WTC11 (cell line): ENCODE results near the gene DIO3. TPM values are rescaled to one million over a fixed set of nuclear protein-coding genes. Genes with fewer than 3 reads are reported as not detected.

ENCODE experiments used
- ATAC-seq: fragments of 200-7000 bp; cut with Tn5 transposase; 2 replicates; pipeline ENCODE4 v1.10.0; 2021; ENCODE audit warnings: mild to moderate bottlenecking, moderate library complexity
- CTCF ChIA-PET: fragments of 300-600 bp; sonication (Branson Sonifier 250); formaldehyde crosslinking; loops from one replicate; lab custom pipeline; 2021; ENCODE audit warnings: antibody characterized with exemption; lab: Charles Lee
- POLR2A ChIA-PET: fragments of 350-600 bp; sonication (Branson Sonifier 250); formaldehyde crosslinking; loops from one replicate; lab custom pipeline; 2021; ENCODE audit warnings: antibody characterized with exemption; lab: Charles Lee
- DNase-seq: peaks from one replicate; pipeline ENCODE4 v3.0.0; 2021; ENCODE audit warnings: low spot score
- H3K27ac Mint-ChIP-seq: 2 replicates; pipeline ENCODE4 v1.8.0; 2021; ENCODE audit warnings: mixed read lengths
- H3K27me3 Mint-ChIP-seq: 2 replicates; pipeline ENCODE4 v1.8.0; 2021; ENCODE audit warnings: low read depth, mild to moderate bottlenecking, moderate library complexity, mixed read lengths
- H3K36me3 Mint-ChIP-seq: 2 replicates; pipeline ENCODE4 v1.8.0; 2021; ENCODE audit warnings: mixed read lengths
- H3K4me1 Mint-ChIP-seq: 2 replicates; pipeline ENCODE4 v1.8.0; 2022; ENCODE audit warnings: mixed read lengths
- H3K4me3 Mint-ChIP-seq: 2 replicates; pipeline ENCODE4 v1.8.0; 2021; ENCODE audit warnings: mild to moderate bottlenecking, moderate library complexity, mixed read lengths
- H3K9me3 Mint-ChIP-seq: 2 replicates; pipeline ENCODE4 v1.8.0; 2021; ENCODE audit warnings: mixed read lengths
- AFF4 ChIP-seq: sonication (generic); formaldehyde crosslinking; IDR thresholded peaks from 2 replicates; pipeline ENCODE4 v1.8.1; 2023; ENCODE audit warnings: mild to moderate bottlenecking, missing genetic modification reagents, borderline replicate concordance
- AR ChIP-seq: fragments of 250-450 bp; sonication (Bioruptor Pico); IDR thresholded peaks from 2 replicates; pipeline ENCODE4 v1.9.0; 2021; ENCODE audit warnings: mild to moderate bottlenecking
- ATF1 ChIP-seq: sonication (generic); formaldehyde crosslinking; IDR thresholded peaks from 2 replicates; pipeline ENCODE4 v1.8.1; 2023; ENCODE audit warnings: mild to moderate bottlenecking, moderate library complexity, missing genetic modification reagents
- EMX1 ChIP-seq: fragments of 250-450 bp; sonication (Bioruptor Pico); IDR thresholded peaks from 2 replicates; pipeline ENCODE4 v1.8.0; 2021; ENCODE audit warnings: mild to moderate bottlenecking
- JUN ChIP-seq: sonication (generic); formaldehyde crosslinking; IDR thresholded peaks from 2 replicates; pipeline ENCODE4 v1.8.0; 2023; ENCODE audit warnings: mild to moderate bottlenecking, missing genetic modification reagents
- KAT7 ChIP-seq: sonication (generic); formaldehyde crosslinking; IDR thresholded peaks from 2 replicates; pipeline ENCODE4 v1.8.1; 2023; ENCODE audit warnings: missing genetic modification reagents, mild to moderate bottlenecking, borderline replicate concordance
- NR1H2 ChIP-seq: sonication (generic); formaldehyde crosslinking; IDR thresholded peaks from 2 replicates; pipeline ENCODE4 v1.9.0; 2021; ENCODE audit warnings: mild to moderate bottlenecking, moderate library complexity, missing genetic modification reagents
- PRDM15 ChIP-seq: sonication (generic); formaldehyde crosslinking; IDR thresholded peaks from 2 replicates; pipeline ENCODE4 v1.8.0; 2022; ENCODE audit warnings: missing genetic modification reagents
- SOX15 ChIP-seq: fragments of 250-450 bp; sonication (Bioruptor Pico); IDR thresholded peaks from 2 replicates; pipeline ENCODE4 v1.9.0; 2021; ENCODE audit warnings: mild to moderate bottlenecking
- SP1 ChIP-seq: sonication (generic); formaldehyde crosslinking; conservative IDR thresholded peaks from 2 replicates; pipeline ENCODE4 v1.8.1; 2022; ENCODE audit warnings: missing genetic modification reagents
- TCF7 ChIP-seq: sonication (generic); formaldehyde crosslinking; IDR thresholded peaks from 2 replicates; pipeline ENCODE4 v1.8.0; 2022; ENCODE audit warnings: mild to moderate bottlenecking, low read depth, missing genetic modification reagents, moderate library complexity
- ZNF121 ChIP-seq: sonication (generic); formaldehyde crosslinking; IDR thresholded peaks from 2 replicates; pipeline ENCODE4 v1.8.0; 2023; ENCODE audit warnings: missing genetic modification reagents
- ZNF512 ChIP-seq: sonication (generic); formaldehyde crosslinking; IDR thresholded peaks from 2 replicates; pipeline ENCODE4 v1.8.1; 2022; ENCODE audit warnings: missing genetic modification reagents, borderline replicate concordance
- total RNA-seq: library from RNA; stranded (reverse); gene quantifications from 3 replicates; pipeline ENCODE4 v1.2.3, GENCODE V29; 2021
- TF ChIP-seq, protein P1 (sequence below): sonication (generic); formaldehyde crosslinking; IDR thresholded peaks from 2 replicates; pipeline ENCODE4 v1.8.1; 2023; ENCODE audit warnings: mild to moderate bottlenecking, missing genetic modification reagents
- TF ChIP-seq, protein P2 (sequence below): fragments of 250-450 bp; sonication (Bioruptor Pico); conservative IDR thresholded peaks from 2 replicates; pipeline ENCODE4 v1.9.0; 2021; ENCODE audit warnings: mild to moderate bottlenecking
- TF ChIP-seq, protein P3 (sequence below): fragments of 250-450 bp; sonication (Bioruptor Pico); IDR thresholded peaks from 2 replicates; pipeline ENCODE4 v1.9.0; 2021; ENCODE audit warnings: moderate library complexity, mild to moderate bottlenecking, inconsistent platforms, borderline replicate concordance

The DIO3 gene
- total RNA-seq, 1 experiment from 2014 or later = 0.52 TPM

DNA sequence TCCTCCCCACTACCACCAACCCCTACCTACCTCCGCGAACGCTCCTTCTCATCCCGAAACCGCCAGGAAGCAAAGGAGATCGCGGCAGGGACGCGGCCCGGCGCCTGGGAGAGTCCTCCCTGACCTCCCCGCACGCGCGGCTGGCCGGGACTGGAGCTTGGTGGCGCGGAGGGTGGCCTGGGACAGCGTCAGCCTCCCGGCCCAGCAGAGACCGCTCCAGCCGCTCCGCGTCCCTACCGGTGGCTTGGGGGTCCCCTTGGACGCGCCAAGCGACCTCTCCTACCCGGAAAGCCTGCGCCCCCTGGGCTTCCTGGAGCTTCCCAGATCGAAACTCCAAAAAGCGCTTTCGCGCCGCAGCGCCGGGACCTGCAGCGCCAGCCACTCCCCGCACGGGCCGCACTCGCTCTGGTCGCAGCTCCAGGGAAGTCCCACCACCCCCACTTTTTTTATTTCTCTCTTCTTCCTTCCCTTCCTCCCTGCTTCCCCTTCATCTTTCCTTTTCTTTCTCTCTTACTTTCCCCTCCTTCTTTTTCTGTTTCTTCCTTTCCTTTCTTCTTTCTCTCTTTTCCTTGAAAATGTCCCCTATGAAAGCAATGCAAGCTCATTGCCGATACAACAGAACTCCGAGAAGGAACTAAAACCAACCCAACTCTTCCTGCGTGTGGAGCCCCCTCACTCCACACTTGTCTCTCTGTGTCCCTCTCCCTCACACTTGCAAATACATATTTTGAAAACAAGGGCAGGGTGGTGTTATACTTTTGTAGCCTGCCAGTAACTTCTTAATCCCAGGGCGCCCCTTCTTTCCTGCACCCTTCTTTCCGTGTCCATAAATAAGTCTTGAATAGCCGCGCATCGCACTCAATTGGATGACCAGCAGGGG lies 3.8 kb downstream of the DIO3 start:
- Mint-ChIP-seq H3K36me3 (peaks cover 12% of the 10 kb centered on the region), H3K27ac (no peak overlapping the region), H3K9me3 (peaks cover 11% of the 10 kb centered on the region), H3K27me3 (peaks cover 88% of the 10 kb centered on the region), H3K4me3 (peak overlapping the region; percentile 76), H3K4me1 (peaks cover 24% of the 10 kb centered on the region)
- ChIA-PET POLR2A (no interaction called here), CTCF (interaction anchor here (0.7 to 1.5 kb wide), 7 partner anchors 24 to 659 kb away, joined by 3 to 4 read pairs (median 3); no protein-coding TSS in a partner anchor)
- peak; percentile 55 for DNase-seq
- TF ChIP-seq AFF4 (CRISPR knock-in tag) = no peak
- peak; percentile 95 for TF ChIP-seq ZNF512 (CRISPR knock-in tag)
- ATAC-seq = no peak

- ChIA-PET POLR2A (no interaction called here), CTCF (no interaction called here)
- H3K4me3 Mint-ChIP-seq = no peak overlapping the region
- H3K9me3 Mint-ChIP-seq = peaks cover 4% of the 10 kb centered on the region; the same call in 1 of the 2 replicates
- no peak for ATAC-seq
- H3K36me3 Mint-ChIP-seq = peaks cover 4% of the 10 kb centered on the region
- H3K27ac Mint-ChIP-seq = no peak overlapping the region
- H3K4me1 Mint-ChIP-seq = peaks cover 24% of the 10 kb centered on the region
- peaks cover 86% of the 10 kb centered on the region for H3K27me3 Mint-ChIP-seq
- DNase-seq = no peak
- TF ChIP-seq TCF7 (CRISPR knock-in tag) (no peak), PRDM15 (CRISPR knock-in tag) (no peak), ATF1 (CRISPR knock-in tag) (no peak), EMX1 (no peak), ZNF121 (CRISPR knock-in tag) (no peak), AR (CRISPR knock-in tag) (no peak), NR1H2 (CRISPR knock-in tag) (no peak), SOX15 (no peak), SP1 (CRISPR knock-in tag) (no peak), JUN (CRISPR knock-in tag) (no peak), KAT7 (CRISPR knock-in tag) (no peak)
- TF ChIP-seq, protein P1, sequence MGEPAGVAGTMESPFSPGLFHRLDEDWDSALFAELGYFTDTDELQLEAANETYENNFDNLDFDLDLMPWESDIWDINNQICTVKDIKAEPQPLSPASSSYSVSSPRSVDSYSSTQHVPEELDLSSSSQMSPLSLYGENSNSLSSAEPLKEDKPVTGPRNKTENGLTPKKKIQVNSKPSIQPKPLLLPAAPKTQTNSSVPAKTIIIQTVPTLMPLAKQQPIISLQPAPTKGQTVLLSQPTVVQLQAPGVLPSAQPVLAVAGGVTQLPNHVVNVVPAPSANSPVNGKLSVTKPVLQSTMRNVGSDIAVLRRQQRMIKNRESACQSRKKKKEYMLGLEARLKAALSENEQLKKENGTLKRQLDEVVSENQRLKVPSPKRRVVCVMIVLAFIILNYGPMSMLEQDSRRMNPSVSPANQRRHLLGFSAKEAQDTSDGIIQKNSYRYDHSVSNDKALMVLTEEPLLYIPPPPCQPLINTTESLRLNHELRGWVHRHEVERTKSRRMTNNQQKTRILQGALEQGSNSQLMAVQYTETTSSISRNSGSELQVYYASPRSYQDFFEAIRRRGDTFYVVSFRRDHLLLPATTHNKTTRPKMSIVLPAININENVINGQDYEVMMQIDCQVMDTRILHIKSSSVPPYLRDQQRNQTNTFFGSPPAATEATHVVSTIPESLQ (CRISPR knock-in tag) = no peak
- TF ChIP-seq, protein P2, sequence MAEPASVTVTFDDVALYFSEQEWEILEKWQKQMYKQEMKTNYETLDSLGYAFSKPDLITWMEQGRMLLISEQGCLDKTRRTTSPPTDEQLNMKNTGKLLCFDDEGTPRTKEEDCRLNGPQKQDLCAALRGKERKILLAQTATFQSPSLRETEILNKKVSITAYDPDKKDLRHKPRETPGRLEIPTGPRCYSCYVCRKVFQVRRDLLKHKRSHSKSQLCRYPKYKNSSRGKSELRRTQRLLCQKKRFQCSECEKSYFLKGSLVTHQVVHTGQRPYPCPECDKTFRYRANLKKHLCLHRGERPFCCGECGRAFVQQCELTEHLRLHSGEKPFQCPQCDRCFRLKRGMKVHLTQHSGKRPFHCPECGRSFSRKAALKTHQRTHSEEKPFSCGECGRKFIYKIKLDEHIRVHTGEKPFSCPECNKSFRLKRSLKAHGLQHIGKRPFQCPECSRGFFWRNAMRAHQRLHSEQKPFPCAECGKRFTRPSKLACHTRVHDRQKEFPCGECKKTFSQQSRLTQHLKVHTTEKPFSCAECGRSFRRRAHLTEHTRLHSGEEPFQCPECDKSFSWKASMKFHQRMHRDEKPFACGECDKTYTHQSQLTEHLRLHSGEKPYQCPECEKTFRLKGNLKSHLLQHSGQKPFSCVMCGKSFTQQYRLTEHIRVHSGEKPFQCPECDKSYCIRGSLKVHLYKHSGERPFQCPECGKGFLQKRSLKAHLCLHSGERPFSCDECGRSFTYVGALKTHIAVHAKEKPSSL (CRISPR knock-in tag) = no peak
- TF ChIP-seq, protein P3, sequence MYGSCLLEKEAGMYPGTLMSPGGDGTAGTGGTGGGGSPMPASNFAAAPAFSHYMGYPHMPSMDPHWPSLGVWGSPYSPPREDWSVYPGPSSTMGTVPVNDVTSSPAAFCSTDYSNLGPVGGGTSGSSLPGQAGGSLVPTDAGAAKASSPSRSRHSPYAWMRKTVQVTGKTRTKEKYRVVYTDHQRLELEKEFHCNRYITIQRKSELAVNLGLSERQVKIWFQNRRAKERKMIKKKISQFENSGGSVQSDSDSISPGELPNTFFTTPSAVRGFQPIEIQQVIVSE (CRISPR knock-in tag) = no peak
These were observed 6.0 kb downstream of the DIO3 start for GRCh38 chr14:101567252-101567651.
